Stimulated activated naive CD4-positive, alpha-beta T cell treated with Interleukin-2 at 50 U/mL for 16 hours (primary cell): ENCODE measurements around the gene ADGRL3.
"Not testable (repeated sequence)": the region's sequence is repeated elsewhere in the genome, so short reads cannot be mapped to it uniquely, and the experiment has no call there.

ENCODE experiments used
- DNase-seq: peaks from one replicate; lab custom pipeline; 2025; lab: John Stamatoyannopoulos, UW

ADGRL3 gene

GRCh38 chr4:61493470-61493869 lies 293.3 kb downstream of the ADGRL3 start:
- no peak for DNase-seq

- no peak for DNase-seq
Observed at GRCh38 chr4:61500883-61501282, 300.8 kb downstream of the ADGRL3 start.

GRCh38 chr4:61501812-61502211 lies 301.7 kb downstream of the ADGRL3 start:
- no peak for DNase-seq

- no peak for DNase-seq
Observed at GRCh38 chr4:61505773-61506685, 305.9 kb downstream of the ADGRL3 start.

GRCh38 chr4:61507091-61507490 lies 307.0 kb downstream of the ADGRL3 start:
- DNase-seq, result no peak

GRCh38 chr4:61509721-61510241 lies 309.7 kb downstream of the ADGRL3 start:
- DNase-seq, result not testable (repeated sequence)

GRCh38 chr4:61511716-61512488 lies 311.8 kb downstream of the ADGRL3 start:
- no peak for DNase-seq

GRCh38 chr4:61514991-61515390 lies 314.9 kb downstream of the ADGRL3 start:
- no peak for DNase-seq

- DNase-seq, result no peak
Observed at GRCh38 chr4:61517144-61517543, 317.0 kb downstream of the ADGRL3 start.

GRCh38 chr4:61520166-61520565 lies 320.0 kb downstream of the ADGRL3 start:
- no peak for DNase-seq

GRCh38 chr4:61520681-61521160 lies 320.6 kb downstream of the ADGRL3 start:
- DNase-seq, result no peak

- no peak for DNase-seq
Observed at GRCh38 chr4:61521451-61521850, 321.3 kb downstream of the ADGRL3 start.

- no peak for DNase-seq
Observed at GRCh38 chr4:61522312-61522711, 322.2 kb downstream of the ADGRL3 start.

GRCh38 chr4:61527888-61528287 lies 327.8 kb downstream of the ADGRL3 start:
- no peak for DNase-seq

GRCh38 chr4:61528595-61528994 lies 328.5 kb downstream of the ADGRL3 start:
- DNase-seq, result no peak

GRCh38 chr4:61531188-61531587 lies 331.1 kb downstream of the ADGRL3 start:
- no peak for DNase-seq

- no peak for DNase-seq
Observed at GRCh38 chr4:61532336-61533000, 332.3 kb downstream of the ADGRL3 start.

- no peak for DNase-seq
Observed at GRCh38 chr4:61533140-61533539, 333.0 kb downstream of the ADGRL3 start.

- DNase-seq, result no peak
Observed at GRCh38 chr4:61540944-61541343, 340.8 kb downstream of the ADGRL3 start.

- DNase-seq, result no peak
Observed at GRCh38 chr4:61541459-61541858, 341.3 kb downstream of the ADGRL3 start.

- DNase-seq, result no peak
Observed at GRCh38 chr4:61543976-61544375, 343.9 kb downstream of the ADGRL3 start.

- no peak for DNase-seq
Observed at GRCh38 chr4:61545902-61546480, 345.9 kb downstream of the ADGRL3 start.
